ENCODE data around the gene TSKS.

The TSKS gene

DNA sequence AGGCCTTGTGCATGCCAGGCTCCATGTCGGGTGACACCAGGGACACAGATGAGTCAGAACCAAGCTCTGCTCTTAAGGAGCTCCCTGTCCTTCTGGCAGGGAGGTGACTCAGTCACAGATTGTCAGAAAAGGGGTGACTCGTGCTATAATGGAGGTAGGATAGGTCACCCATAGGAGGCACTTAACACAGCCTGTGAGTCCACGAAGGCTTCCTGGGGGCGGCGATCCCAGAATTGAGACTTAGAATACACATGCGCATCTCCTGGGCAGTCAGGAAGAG, 30.4 kb upstream of the TSKS start:
- DNase-seq, result no peak

DNA sequence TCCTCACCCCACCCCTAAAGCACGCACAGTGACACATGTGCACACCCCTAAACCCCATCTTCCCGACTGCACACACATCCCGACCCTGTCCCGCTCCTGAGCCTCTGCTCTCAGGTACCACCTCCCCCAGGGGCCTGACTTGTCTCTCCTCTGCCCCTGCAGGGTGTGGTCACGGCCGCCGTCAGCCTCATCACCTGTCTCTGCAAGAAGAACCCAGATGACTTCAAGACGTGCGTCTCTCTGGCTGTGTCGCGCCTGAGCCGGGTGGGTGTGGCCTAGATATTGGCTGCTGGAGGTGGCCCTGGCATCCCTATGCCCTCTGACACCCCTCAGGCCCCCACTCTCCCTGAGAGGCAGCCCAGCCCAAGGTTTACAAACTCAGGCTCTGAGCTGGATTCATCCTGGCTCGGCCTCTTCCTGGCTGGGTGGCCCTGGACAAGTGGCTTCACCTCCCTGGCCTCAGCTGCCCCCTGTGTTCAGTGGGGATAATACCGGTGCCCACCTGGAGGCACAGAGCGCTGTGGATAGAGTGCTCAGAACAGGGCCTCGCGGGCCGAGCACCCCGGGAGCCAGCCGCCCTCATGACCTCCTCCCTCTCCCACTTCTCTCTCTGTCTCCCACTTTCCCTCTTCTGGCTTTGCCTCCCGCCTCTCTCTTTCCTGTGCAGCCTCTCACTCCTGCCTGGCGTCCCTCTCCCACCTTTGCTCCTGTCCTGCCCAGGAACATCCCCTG, 29.9 kb upstream of the TSKS start:
- DNase-seq, result no peak

DNA sequence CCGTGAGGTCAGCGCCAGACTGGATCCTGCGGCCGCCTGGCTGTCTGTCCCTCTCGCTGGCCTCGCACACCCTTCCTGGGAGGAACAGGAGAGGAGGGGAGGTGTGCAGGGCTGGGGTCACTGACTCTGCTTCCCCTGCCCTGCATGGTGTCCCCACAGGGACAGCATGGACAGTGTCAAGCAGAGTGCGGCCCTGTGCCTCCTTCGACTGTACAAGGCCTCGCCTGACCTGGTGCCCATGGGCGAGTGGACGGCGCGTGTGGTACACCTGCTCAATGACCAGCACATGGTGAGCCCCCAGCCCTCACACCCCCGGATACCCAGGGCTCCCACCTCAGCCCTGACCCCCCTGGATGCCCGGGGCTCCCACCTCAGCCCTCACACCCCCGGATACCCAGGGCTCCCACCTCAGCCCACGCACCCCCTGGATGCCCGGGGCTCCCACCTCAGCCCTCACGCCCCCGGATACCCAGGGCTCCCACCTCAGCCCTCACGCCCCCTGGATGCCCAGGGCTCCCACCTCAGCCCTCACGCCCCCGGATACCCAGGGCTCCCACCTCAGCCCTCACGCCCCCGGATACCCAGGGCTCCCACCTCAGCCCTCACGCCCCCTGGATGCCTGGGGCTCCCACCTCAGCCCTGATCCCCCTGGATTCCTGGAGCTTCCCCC, 28.8 kb upstream of the TSKS start:
- no peak for DNase-seq

DNA sequence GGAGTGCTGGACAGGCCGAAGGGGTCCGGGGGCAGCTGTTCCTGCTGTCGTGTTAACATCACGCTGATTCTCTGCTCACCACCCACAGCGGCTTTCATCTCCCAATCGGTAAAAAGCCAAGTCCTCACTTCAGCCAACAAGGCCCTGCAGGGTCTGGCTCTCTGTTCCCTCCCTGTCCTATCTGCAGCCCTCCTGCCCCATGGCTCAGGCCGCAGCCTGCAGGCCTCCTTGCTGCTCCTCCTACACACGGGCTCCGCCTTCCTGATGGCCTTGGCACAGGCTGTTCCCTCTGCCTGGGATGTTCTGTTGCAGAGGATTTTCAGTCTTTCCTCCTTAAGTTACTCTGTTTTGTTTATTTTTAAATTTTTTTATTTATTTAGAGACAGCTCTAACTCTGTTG, 27.8 kb upstream of the TSKS start:
- no peak for DNase-seq

DNA sequence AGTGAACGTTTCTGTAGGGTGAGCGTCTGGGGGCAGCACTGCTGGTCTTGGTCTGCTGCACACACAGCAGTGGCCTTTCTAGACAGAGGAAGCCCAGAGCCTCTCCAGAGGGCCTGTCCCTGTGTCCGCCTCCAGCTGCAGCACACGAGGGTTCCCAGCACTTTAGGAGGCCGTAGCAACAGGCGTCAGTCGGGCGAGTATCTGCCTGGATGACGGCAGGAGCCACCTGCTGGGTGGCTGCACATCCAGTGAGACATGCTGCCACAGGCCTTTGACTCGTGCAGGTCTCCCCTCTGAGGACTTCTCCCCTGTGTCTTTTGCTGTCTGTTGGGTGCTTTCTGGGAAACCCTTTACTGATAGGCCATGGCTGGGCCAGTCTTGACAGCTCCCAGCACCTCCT, 25.8 kb upstream of the TSKS start:
- DNase-seq, result no peak

DNA sequence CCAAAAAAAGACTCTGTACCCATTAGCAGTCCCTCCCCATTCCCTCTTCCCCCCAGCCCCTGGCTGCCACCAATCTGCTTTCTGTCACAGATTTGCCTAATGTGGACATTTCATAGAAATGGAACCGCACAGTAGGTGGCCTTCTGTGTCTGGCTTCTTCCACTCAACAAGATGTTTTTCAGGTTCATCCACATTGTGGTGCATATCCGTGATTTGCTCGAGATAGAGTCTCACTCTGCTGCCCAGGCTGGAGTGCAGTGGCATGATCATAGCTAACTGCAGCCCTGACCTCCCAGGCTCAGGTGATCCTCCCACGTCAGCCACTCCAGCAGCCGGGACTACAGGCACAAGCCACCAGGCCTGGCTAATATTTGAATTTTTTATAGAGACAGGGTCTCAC, 24.6 kb upstream of the TSKS start:
- DNase-seq, result no peak

DNA sequence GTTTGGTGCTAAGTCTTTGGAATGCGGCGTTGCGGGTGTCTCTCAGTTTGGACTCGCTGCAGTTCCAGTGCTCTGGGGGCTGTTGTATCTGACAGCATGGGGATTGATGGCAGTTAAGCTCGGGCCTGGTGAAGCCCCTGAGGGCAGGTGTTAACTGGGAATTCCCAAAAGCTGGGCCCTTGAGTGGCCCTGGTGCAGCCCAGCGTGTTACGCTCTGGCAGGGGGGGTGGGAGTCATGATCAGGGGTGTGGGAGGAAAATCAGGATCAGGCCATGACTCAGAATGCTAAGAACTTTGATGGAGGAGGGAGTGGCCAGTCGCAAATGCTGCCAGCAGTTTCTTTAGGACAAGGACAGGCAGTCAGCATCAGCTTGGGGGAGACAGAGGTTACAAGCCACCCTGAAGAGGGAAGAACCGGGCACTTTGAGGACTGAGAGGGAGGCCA, 23.3 kb upstream of the TSKS start:
- no peak for DNase-seq

DNA sequence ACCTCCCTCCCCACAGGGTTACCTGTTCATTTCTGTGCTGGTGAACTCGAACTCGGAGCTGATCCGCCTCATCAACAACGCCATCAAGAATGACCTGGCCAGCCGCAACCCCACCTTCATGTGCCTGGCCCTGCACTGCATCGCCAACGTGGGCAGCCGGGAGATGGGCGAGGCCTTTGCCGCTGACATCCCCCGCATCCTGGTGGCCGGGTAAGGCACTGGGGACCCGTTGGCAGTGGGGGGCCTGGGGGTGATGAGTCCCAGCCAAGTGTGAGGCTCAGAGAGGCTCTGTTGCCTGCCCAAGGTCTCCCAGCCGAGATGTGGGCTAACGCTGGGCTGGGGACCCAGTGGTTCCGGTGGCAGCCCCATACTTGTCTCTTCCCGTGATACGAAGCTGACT, 19.4 kb upstream of the TSKS start:
- DNase-seq, result no peak

DNA sequence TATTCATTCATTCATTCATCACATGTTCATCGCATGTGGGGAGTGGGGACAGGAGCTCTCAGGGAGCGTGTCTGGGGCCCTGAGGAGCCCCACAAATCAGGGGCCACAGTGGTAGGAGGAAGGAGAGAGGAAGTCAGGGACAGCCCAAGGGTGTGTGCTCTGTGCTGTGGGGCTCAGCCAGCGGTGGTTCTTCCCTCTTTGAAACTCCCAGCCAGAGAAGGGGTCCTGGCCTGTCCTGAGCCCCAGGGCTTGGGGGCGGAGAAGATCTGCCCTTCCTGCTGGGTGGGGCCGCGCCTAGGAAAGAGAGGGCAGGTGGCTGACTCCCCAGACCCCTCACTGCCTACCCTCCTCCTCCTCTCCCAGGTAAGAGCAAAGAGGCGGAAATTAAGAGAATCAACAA, 18.3 kb upstream of the TSKS start:
- DNase-seq, result no peak

DNA sequence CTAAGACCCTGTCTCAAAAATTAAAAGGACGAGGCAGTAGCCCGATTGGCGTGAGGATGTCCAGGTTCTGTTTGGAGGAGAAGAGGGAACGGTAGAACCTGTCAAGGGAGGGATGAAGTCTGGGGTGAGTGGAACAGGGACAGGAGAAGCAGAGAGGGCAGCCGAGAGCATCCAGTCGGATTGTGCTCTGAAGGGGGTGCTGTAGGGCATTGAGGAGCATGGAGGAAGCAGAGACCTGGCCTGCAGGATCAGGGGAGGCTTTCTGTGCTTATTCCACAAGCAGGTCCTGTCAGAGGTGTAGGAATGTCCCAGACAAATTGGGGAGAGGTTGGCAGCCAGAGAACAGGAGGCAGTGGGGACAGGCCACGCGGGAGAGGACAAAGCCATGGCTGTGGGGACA, 17.8 kb upstream of the TSKS start:
- DNase-seq, result no peak

DNA sequence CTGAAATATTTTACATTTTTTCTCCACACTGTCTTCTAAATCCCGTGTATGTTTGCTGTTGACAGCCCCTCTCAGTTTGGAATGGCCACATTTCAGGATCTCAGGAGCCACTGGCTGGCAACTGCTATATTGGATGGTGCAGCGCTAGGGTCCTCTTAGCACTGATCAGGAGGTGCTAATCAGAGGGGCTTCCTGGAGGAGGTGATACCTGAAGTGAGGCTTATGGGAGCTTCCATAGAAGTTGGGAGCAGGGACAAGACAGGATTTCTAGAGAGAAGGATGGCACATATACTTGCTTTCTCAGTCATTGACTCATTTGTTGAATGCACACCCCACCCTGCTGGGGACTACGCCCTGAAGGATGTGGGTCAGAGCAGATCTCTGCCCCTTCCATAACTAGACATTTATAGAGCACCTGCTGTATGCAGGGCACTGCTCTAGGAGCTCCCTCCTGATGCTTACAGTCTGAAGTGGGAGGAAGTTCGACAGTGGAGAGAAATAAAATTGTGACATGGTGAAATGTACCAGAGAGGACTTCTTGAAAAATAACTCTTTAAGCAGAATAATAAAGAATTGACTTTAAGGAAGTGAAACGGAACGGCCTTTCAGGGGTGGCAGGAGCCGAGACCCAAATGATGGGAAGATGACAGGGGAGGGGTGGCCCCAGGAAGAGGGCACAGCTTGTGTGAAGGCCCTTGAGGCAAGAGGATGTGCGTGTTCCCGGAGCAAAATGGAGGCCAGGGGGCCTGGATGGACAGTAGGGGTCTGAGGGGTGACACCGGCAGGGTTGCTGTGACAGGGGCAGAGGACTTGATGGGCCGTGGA, 16.8 kb upstream of the TSKS start:
- DNase-seq, result no peak

DNA sequence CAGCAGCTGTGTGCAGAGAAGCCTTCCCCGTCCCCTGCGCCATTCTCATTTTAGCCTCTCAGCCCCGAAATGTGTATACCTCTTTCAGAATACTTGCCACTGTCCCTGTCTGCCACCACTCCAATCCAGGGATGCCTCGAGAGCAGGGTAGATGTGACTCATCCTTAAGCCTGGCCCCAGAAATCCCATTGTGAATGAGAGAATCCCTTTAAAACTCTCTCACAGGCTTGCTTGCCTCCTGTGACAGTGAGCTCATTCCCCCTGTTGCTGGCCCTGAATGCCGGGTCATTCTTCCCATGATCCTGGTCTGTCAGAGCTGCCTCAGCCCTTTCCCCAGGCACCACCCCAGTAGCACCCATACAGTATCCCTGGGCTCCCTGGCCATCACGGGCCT, 13.3 kb upstream of the TSKS start:
- no peak for DNase-seq

DNA sequence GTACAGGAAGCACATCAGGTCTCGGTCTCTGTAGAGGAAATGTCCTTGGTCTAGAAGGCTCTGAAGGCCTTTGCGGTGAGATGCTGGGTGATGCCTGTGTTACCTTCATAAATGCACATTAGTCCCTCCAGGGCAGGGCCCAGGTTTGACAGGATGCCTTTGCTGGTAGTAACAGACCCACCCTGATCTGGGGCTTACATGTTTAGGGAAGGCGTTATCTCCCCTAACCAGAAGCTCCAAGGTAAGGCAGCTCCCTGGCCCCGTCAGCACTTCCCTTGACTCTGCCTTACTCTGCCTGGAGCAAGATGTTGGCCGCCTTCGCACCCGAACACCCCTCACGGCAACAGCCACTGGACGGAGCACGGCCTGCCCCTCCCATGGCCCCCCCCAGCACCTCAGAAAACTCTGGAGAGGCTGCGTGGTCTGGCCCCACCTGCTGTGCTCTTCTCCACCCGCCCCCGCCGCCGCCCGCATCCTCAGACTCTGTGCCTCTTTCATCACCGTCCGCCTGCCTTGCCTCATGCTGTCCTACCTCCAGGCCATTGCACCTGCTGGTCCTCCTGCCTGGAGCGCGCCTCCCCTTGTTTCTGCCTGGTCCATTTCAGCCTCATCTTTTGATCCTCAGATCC, 12.8 kb upstream of the TSKS start:
- no peak for DNase-seq

DNA sequence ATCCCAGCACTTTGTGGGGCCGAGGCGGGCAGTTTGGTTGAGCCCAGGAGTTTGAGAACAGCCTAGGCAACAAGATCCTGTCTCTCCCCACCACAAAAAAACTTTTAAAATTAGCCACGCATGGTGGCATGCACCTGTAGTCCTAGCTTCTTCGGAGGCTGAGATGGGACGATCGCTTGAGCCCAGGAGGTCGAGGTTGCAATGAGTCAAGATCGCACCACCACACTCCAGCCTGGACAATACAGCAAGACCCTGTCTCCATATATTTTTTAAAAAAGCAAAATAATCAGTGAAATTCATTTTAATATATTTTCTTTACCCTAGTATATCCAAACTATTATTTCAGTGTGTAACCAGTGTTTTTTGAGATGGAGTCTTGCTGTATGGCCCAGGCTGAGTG, 11.9 kb upstream of the TSKS start:
- no peak for DNase-seq

DNA sequence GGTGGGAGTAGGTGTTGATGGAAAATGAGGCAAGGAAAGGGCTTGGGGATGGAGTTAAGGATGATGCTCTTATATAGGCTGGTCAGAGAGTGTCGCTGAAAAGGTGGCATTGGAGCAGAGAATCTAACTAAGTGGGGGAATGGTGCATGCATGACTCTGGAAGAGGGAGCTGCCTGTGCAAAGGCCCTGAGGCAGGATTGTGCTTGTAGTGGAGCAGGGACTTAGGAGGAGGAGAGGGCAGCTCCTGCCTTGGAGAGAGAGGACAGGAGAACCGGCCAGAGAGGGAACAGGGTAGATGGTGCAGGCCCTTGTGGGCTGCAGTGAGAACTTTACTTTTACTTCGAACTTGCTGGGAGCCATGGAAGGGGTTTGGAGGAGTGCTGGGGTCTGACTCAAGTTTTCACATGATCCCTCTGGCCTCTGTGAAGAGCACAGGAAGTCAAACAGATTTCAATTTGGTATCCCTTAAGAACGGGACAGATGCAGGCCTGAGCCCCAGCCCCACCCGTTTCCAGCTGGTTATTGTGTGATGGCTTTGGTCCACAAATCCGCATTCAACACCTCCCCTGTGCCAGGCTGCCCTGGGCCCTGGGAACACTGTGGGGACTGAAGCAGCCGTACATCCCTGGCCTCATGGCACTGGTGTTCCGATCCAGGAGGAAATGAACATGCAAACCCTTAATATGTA, 10.7 kb upstream of the TSKS start:
- no peak for DNase-seq

DNA sequence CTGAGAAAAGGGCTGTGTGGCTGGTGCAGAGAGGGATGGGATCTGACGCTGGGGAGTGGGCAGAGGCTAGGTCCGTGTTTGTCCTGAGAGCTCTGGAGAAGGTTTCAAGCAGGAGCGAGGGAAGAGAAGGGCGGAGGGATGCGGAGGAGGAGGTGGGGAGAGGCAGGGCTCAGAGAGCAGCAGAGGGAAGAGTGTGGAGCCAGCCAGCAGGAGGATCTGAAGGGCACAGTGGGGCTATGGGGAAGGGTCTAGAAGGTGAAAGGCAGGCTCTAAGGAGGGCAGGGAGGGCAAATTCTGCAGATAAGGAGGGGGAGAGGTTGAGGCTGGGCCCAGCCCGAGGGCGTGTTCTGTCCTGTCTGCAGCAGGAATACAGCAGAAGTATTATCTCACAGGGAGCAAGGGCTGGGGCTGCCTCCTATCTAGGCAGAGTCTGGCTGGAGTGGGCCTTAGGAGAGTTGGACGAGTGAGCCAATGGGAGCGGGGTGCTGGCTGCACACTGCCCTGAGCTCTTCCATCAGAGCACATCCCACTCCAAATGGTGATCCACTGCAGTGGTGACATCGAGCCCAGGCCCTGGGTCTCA, 9.8 kb upstream of the TSKS start:
- DNase-seq, result no peak

DNA sequence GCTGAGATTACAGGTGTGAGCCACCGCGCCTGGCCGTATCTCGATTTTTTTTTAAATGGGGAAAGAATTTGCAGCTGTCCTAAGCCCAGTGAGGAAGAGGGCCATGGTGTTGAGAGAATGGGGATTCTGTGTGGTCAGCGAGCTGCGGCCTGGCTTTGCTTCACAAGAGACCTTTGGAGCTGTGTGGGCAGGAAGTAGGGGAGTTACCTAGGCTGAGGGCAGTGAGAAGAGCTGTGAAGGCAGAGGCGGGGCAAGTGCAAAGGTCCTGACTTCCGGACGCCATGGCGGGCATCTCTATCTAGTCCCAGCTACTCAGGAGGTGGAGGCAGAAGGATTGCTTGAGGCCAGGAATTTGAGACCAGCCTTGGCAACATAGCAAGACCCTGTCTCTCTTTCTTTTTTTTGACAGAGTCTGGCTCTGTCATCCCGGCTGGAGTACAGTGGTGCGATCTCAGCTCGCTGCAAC, 8.6 kb upstream of the TSKS start:
- DNase-seq, result no peak

DNA sequence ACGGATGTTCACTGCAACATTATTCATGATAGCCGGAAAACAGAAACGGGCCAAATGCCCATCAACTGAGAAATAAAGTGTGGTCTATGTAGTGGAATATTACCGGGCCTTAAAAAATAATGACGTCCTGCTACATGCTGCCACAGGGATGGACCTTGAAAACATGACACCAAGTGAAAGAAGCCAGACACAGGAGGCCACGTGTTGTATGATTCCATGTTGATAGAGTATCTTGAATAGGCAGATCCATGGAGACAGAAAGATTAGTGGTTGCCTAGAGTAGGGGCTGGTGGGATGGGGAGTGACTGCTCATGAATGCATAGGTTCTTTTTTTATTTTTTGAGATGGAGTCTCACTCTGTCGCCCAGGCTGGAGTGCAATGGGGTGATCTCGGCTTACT, 7.4 kb upstream of the TSKS start:
- DNase-seq, result no peak

DNA sequence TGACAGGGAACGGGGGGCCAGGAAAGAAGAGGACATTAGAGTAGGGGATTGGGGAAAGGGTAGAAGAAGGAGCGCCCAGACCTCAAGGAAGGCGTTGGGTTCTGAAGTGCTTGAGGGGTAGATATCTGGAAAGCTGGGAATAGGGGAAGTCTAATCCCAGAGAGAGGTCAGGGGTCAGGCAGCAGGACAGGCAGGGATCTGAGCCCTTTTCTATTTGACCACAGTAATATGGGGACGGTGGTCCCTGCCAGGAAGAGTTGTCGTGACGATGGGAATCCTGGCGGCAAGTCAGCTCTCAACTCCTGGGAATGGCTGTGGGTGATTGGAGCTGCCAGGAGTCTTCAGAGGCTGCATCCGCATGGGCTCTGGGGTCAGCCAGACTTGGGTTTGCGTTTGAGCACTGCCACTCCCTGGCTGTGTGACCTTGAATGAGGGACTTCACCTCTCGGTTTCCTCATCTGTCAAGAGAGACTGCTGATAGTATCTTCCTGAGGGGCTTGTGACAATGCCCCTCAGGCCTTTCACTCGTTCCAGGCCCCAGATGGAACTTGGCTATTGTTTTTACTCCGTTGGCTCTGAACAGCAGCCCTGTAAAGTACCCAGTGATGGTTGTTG, 5.0 kb upstream of the TSKS start:
- peak in 1 of 2 experiments; percentile 23 for DNase-seq

DNA sequence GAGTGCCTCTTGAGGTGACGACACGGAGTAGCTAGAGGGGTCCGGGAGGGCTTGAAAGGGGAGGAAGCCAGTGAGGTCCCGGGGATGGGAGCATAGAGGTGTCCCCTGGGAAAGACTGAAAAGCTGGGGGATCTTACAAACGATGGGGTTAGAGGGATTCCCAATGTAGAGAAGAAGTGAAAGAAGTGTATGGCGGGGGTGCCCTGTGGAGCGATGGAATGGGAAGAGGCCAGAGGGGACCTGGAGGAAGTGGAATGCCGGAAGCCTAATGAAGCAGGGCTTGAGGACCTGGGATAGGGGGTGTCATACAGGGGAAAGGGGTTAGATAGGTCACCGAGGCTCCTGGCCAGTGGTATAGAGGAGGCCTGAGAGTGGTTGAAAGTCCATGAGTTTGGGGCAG, 4.3 kb upstream of the TSKS start:
- no peak for DNase-seq

DNA sequence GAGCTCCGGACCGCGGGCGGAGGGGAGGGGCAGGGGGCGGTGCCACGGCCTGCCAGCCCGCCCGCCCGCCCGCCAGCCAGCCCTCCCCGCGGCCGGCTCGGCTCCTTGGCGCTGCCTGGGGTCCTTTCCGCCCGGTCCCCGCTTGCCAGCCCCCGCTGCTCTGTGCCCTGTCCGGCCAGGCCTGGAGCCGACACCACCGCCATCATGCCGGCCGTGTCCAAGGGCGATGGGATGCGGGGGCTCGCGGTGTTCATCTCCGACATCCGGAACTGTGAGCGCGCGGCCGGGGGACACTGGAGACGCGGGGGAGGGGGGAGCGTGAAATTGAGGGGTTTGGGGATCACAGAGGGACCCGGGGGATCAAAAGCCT, 3.8 kb upstream of the TSKS start, which contains the start of gene AP2A1:
Gene AP2A1 (plus strand): TSS at position 72 of the 370 bp plus-strand sequence. CDS start 133 bp downstream, at position 205.
- DNase-seq, result no peak
